K562 (cell line): ENCODE measurements around the gene PNPLA8. TPM values are rescaled to one million over a fixed set of nuclear protein-coding genes. Genes with fewer than 3 reads are reported as not detected.

Experiments
- ATAC-seq: fragments of 200-7000 bp; cut with Tn5 transposase; 3 replicates; pipeline ENCODE4 v1.9.1; 2020; ENCODE audit warnings: moderate library complexity
- BruUV-seq: library from RNA; stranded (reverse); fragments of 400-500 nt; replicated peaks from 2 replicates; lab custom pipeline; 2021; lab: Mats Ljungman, UMichigan
- CTCF ChIA-PET: fragments of 300-600 bp; formaldehyde crosslinking; extraction: SDS; loops from one replicate; lab custom pipeline; 2021; ENCODE audit warnings: low intra/inter-chr PET ratio; lab: Yijun Ruan, JAX
- POLR2A ChIA-PET: fragments of 300-600, 350-650 bp; sonication (Branson Sonifier 250); formaldehyde crosslinking; extraction: SDS; loops from one replicate; lab custom pipeline; 2021; ENCODE audit warnings: antibody characterized with exemption, inconsistent platforms; lab: Yijun Ruan, JAX
- DNase-seq, 4 experiments: peaks; one replicate each; pipeline versions ENCODE4 v3.0.0 to v3.0.0-alpha.2; 2011 to 2018; ENCODE audit warnings: low spot score in 3 of 4, mixed read lengths in 3 of 4; ENCODE audit errors: extremely low read depth in 1 of 4
- FAIRE-seq: peaks from 2 replicates; lab custom pipeline; 2011; peaks lifted over from hg19 to GRCh38; lab: Jason Lieb, UNC
- H2AFZ ChIP-seq: 2 replicates; pipeline ENCODE4 v1.6.0; 2011; ENCODE audit warnings: low read depth, low read length, control low read depth, inconsistent platforms
- H3K27ac ChIP-seq: fragments of 200-600 bp; 3 replicates; pipeline ENCODE4 v1.8.0; 2011; ENCODE audit warnings: low read depth, mild to moderate bottlenecking, control low read depth, inconsistent platforms, low read length, moderate library complexity, mixed read lengths; ENCODE audit errors: extremely low read depth
- H3K27me3 ChIP-seq, 2 experiments: fragments of 300-600 bp in 1 of 2; 2 replicates in 1 of 2; 3 replicates in 1 of 2; pipeline versions ENCODE4 v1.6.0 to v1.8.0; 2011; ENCODE audit warnings: inconsistent platforms in 2 of 2, low read length in 2 of 2, mild to moderate bottlenecking in 1 of 2, mixed read lengths in 1 of 2, moderate library complexity in 1 of 2; ENCODE audit not compliant: control insufficient read depth in 2 of 2, insufficient read depth in 2 of 2
- H3K36me3 ChIP-seq: fragments of 300-600 bp; 3 replicates; pipeline ENCODE4 v1.8.0; 2011; ENCODE audit warnings: mild to moderate bottlenecking, low read length, inconsistent platforms; ENCODE audit not compliant: control insufficient read depth, insufficient read depth
- H3K4me1 ChIP-seq, 2 experiments: fragments of 200-600 bp in 1 of 2; replicated peaks in 1 of 2; 2 replicates in 1 of 2; 3 replicates in 1 of 2; pipeline versions ENCODE4 v1.5.1 to v1.8.0; 2011; ENCODE audit warnings: inconsistent platforms in 2 of 2, low read length in 2 of 2, mild to moderate bottlenecking in 1 of 2, mixed read lengths in 1 of 2, moderate library complexity in 1 of 2; ENCODE audit not compliant: control insufficient read depth in 2 of 2, insufficient read depth in 2 of 2
- H3K4me2 ChIP-seq: 2 replicates; pipeline ENCODE4 v1.6.1; 2011; ENCODE audit warnings: low read length, control low read depth, inconsistent platforms, mixed read lengths; ENCODE audit not compliant: insufficient read depth
- H3K4me3 ChIP-seq: fragments of 200-600 bp; sonication (generic), shearing (Covaris generic); 2 replicates; pipeline ENCODE4 v1.5.1; 2016; ENCODE audit warnings: control low read depth, inconsistent platforms
- H3K79me2 ChIP-seq: fragments of 200-600 bp; 3 replicates; pipeline ENCODE4 v1.8.0; 2011; ENCODE audit warnings: low read length, inconsistent platforms; ENCODE audit not compliant: control insufficient read depth, insufficient read depth
- H3K9ac ChIP-seq, 2 experiments: 2 replicates each; pipeline versions ENCODE4 v1.6.0 to v1.6.1; 2011; ENCODE audit warnings: low read depth in 2 of 2, low read length in 2 of 2, control low read depth in 1 of 2, inconsistent platforms in 1 of 2, mild to moderate bottlenecking in 1 of 2, mixed read lengths in 1 of 2; ENCODE audit not compliant: insufficient read depth in 1 of 2
- H3K9me1 ChIP-seq: one replicate; pipeline ENCODE4 v1.6.0; 2011; ENCODE audit warnings: inconsistent platforms, mild to moderate bottlenecking, low read length, moderate library complexity; ENCODE audit not compliant: control insufficient read depth, insufficient read depth
- H3K9me3 ChIP-seq: replicated peaks from 2 replicates; pipeline ENCODE4 v1.5.1; 2011; ENCODE audit warnings: low read depth, low read length, inconsistent platforms; ENCODE audit not compliant: control insufficient read depth, insufficient read depth
- H4K20me1 ChIP-seq: replicated peaks from 2 replicates; pipeline ENCODE4 v1.6.1; 2011; ENCODE audit warnings: low read length, inconsistent platforms, mixed read lengths; ENCODE audit not compliant: control insufficient read depth, insufficient read depth
- ATF3 ChIP-seq, 2 experiments: fragments of 450-650 bp in 1 of 2; sonication (generic) in 1 of 2; formaldehyde crosslinking in 1 of 2; IDR thresholded peaks in 1 of 2; conservative IDR thresholded peaks in 1 of 2; 2 replicates each; pipeline versions ENCODE4 v1.6.1 to v1.8.1; 2016 to 2023; ENCODE audit warnings: mild to moderate bottlenecking in 2 of 2, moderate library complexity in 2 of 2, inconsistent platforms in 1 of 2, missing genetic modification reagents in 1 of 2
- HDAC2 ChIP-seq: fragments of 450-650 bp; IDR thresholded peaks from 2 replicates; pipeline ENCODE4 v1.6.1; 2016; ENCODE audit warnings: mild to moderate bottlenecking
- JUND ChIP-seq, 2 experiments: IDR thresholded peaks; 2 replicates in 1 of 2; 3 replicates in 1 of 2; pipeline ENCODE4 v1.6.1; 2011; ENCODE audit warnings: borderline replicate concordance in 2 of 2, low read depth in 2 of 2, low read length in 2 of 2, improper control_type of control experiment in 1 of 2, missing biosample characterization in 1 of 2, missing genetic modification characterization in 1 of 2, missing genetic modification reagents in 1 of 2
- ZFP30 ChIP-seq: fragments of 250-450 bp; sonication (Bioruptor Pico); IDR thresholded peaks from 2 replicates; pipeline ENCODE4 v1.8.0; 2022; ENCODE audit warnings: moderate library complexity, mild to moderate bottlenecking, inconsistent platforms, borderline replicate concordance
- ZNF239 ChIP-seq: fragments of 250-450 bp; sonication (Bioruptor Pico); IDR thresholded peaks from 2 replicates; pipeline ENCODE4 v1.4.0; 2020; ENCODE audit warnings: mild to moderate bottlenecking
- WGBS: fragments of 100-300 bp; shearing (Covaris generic); methylation state at CpG from one replicate; pipeline ENCODE4 v1.1.6; 2016; ENCODE audit warnings: low coverage, mixed read lengths; ENCODE audit not compliant: insufficient coverage; ENCODE audit errors: missing lambda C conversion rate; 5-methylcytosine and 5-hydroxymethylcytosine counted together
- in situ Hi-C: fragments of 300-500 bp; cut with MboI; formaldehyde crosslinking; loops from 4 replicates; pipeline ENCODE4 v1.15.0; 2018; ENCODE audit warnings: inconsistent platforms, mixed read lengths
- intact Hi-C: fragments of 100-400 bp; cut with micrococcal nuclease; formaldehyde crosslinking; loops from 2 replicates; pipeline ENCODE4 v1.14.2; 2022
- polyA plus RNA-seq, 8 experiments: library from polyadenylated mRNA; depleted of rRNA in 4 of 8; stranded (reverse) in 5 of 8; unstranded in 3 of 8; fragments of >200 nt; fragmentation: Nextera tagmentation in 2 of 8; fragmentation: Illumina TruSeq in 1 of 8; extraction: Ambion mirVana in 2 of 8; extraction: Trizol in 1 of 8; gene quantifications; 2 replicates each; pipeline versions ENCODE4 v1.2.1 to v1.2.3, GENCODE V29; 2011 to 2014; ENCODE audit warnings: inconsistent platforms in 1 of 8, missing spikeins in 1 of 8
- total RNA-seq, 7 experiments: library from RNA; depleted of rRNA in 6 of 7; stranded (reverse); fragments of >200 nt in 6 of 7; fragmentation: Illumina TruSeq in 2 of 7; extraction: Trizol in 2 of 7; gene quantifications; 2 replicates each; pipeline versions ENCODE4 v1.2.1 to v1.2.3, GENCODE V29; 2011 to 2021; ENCODE audit warnings: low replicate concordance in 1 of 7
- TF ChIP-seq, protein P1 (sequence below): fragments of 450-650 bp; IDR thresholded peaks from 2 replicates; pipeline ENCODE4 v1.6.1; 2017; ENCODE audit warnings: mild to moderate bottlenecking, moderate library complexity

The PNPLA8 gene
- total and polyA plus RNA-seq, 9 of the 15 experiments (the other 6 are each of a cell fraction or from before 2014, with no cell fraction given), result 12.8 to 27.6 (median 16.3) TPM

- no peak for FAIRE-seq
- 0% methylated on average over 3 of the region's 3 CpGs for WGBS
- Histone ChIP-seq H3K4me3 (no peak overlapping the region), H3K9me3 (no peaks in the 10 kb centered on the region), H3K36me3 (no peaks in the 10 kb centered on the region), H3K27ac (no peak overlapping the region), H3K9ac (no peak overlapping the region), H3K4me2 (no peak overlapping the region), H3K27me3 (peaks cover 28 to 29% of the 10 kb centered on the region in 2 experiments), H3K9me1 (no peaks in the 10 kb centered on the region), H3K79me2 (no peaks in the 10 kb centered on the region), H3K4me1 (no peaks in the 10 kb centered on the region), H4K20me1 (no peaks in the 10 kb centered on the region), H2AFZ (no peak overlapping the region)
- no TSS peak for BruUV-seq
- ChIA-PET CTCF (no interaction called here), POLR2A (interaction anchor here (0.6 kb wide), 1 partner anchor 13 kb away, joined by 3 read pairs; no protein-coding TSS in a partner anchor)
- in situ Hi-C loops (no loop called here), intact Hi-C loops (loop anchor here (2.0 kb wide), 1 partner anchor 35 kb away; no protein-coding TSS in a partner anchor)
- TF ChIP-seq HDAC2, result no peak
- TF ChIP-seq ZNF239, result no peak
- peak; percentile 81 for TF ChIP-seq ATF3 (IDR thresholded peaks at IDR 0.05)
- TF ChIP-seq ATF3 (CRISPR knock-in tag; conservative IDR thresholded peaks at IDR 0.05), result no peak
- TF ChIP-seq ZFP30 (CRISPR knock-in tag), result no peak
- TF ChIP-seq, protein P1, sequence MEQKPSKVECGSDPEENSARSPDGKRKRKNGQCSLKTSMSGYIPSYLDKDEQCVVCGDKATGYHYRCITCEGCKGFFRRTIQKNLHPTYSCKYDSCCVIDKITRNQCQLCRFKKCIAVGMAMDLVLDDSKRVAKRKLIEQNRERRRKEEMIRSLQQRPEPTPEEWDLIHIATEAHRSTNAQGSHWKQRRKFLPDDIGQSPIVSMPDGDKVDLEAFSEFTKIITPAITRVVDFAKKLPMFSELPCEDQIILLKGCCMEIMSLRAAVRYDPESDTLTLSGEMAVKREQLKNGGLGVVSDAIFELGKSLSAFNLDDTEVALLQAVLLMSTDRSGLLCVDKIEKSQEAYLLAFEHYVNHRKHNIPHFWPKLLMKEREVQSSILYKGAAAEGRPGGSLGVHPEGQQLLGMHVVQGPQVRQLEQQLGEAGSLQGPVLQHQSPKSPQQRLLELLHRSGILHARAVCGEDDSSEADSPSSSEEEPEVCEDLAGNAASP, result no peak
- TF ChIP-seq JUND (IDR thresholded peaks at IDR 0.05; ENCODE audit: borderline replicate concordance, low read depth, low read length), result peak; percentile 35; the same call in 1 of the 2 replicates
- peak; percentile 63; the same call in 2 of the 3 replicates for TF ChIP-seq JUND (tag; IDR thresholded peaks at IDR 0.05; ENCODE audit: borderline replicate concordance, low read depth, low read length)
- no peak for DNase-seq
- no peak for ATAC-seq
Measured at GRCh38 chr7:108461840-108462239, 64.1 kb downstream of the PNPLA8 start.
